SIG-M5 treated with dmso at 0.1 percent for 504 hours (cell line): ENCODE results near the gene CD248.
"Not testable (repeated sequence)": the region's sequence is repeated elsewhere in the genome, so short reads cannot be mapped to it uniquely, and the experiment has no call there.

Experiments used
- DNase-seq: peaks from one replicate; lab custom pipeline; 2025; ENCODE audit not compliant: unreplicated experiment; lab: John Stamatoyannopoulos, UW

The CD248 gene

DNA sequence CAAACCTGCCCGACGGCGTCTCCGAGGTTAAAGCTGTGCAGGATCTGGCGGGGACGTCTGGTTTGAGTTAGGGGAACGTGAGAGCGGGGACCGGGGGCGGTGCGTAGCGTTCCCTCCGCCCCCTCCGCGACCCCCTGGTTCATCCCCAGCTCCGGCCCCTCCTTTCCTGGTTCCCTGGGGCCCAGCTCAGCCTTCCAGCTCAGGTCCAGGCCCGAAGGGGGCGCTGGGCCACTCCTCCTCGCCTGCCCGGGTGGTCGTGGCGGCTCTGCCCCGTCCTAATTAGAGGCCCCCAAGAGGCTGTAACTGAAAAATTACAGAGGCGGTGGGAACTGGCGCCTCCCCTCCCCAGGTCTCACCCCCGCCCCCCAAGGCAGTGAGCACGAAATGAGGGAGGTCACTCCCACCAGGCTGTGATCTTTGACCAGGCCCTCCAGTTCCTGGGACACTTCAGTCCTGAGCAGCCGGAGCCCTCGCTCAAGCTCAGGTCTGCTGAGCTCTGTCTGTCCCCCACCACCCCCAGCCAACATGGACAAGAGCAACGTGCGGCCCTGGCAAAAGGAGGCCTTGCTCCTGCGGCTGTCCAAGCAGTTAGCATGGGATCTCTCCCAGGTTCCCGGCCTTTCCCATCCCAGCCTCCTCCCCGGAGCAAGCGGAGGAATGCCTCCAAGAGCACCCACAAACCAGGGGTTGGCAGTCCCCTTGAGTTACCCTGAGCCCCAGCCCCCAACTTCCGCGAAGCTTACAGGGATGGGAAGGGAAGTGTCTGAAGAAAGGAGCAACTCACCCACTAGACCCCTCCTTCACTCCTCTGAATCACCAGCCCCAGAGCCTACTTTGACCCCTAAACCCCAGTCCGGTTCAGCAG, 3.3 kb downstream of the CD248 start:
- no peak for DNase-seq

DNA sequence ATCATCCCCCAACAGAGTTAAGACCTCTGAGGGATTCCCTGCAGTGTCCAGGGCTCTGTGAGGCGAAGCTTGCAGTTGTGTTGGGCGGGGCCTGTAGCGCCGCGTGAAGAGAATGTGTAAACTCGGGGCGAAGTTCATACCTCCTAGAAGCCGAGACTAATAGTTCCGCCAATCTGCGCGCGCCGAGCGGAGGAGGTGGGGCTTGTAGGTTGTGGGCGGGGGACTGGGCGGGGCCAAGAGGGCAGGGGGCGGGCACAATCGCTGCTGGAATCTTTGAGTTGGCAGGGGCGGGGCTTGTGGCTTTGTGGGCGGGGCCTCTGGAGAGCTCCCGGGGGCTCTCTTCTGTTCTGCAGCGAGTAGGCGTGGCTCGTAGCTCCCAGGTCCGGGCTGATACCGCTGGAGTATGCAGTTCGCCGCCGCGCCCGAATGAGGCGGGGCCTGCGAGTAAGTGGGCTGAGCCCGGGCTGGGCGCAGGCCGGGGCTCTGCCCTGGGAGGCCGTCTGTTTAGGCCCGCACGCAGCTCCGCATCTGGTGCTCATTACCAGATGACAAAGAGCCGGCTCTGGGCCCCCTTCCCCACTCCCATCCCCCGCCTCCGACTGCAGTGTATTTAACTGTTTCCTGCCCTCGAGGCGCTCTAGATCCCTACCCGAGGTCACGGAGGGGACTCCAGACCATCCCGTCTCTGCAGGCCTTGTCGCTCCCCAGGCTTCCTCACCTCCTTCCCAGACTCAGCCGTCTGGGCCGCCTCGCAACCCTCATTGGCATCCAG, 4.1 kb downstream of the CD248 start:
- DNase-seq = peak; percentile 91

DNA sequence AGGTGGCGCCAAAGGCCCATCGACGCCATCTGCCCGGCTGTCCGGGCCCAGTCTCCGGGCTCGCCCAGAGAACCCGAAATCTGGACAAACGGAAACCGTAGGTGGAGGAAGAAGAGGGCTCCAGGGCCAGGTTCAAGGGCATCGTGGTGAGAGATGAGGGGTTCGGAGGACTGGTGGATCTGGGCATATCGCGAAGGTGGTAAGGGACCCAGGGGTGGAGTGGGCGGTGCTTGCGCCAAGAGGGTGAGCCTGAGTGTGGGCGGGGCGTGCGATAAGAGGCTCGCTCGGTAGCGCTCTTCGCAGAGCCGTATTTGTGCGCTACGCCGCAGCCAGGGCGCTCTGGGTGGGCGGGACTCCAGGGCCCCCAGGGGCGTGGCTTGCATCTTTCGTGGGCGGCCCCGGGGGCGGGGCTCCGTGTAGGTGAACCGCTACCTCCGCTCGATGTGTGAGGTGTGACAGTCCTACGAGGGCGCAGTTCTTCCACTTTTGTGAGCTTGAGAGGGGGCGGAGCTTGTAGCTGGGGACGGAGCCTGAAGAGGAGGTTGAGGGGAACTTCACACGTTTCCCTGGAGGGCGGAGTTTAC, 4.8 kb downstream of the CD248 start:
- DNase-seq = peak; percentile 86

DNA sequence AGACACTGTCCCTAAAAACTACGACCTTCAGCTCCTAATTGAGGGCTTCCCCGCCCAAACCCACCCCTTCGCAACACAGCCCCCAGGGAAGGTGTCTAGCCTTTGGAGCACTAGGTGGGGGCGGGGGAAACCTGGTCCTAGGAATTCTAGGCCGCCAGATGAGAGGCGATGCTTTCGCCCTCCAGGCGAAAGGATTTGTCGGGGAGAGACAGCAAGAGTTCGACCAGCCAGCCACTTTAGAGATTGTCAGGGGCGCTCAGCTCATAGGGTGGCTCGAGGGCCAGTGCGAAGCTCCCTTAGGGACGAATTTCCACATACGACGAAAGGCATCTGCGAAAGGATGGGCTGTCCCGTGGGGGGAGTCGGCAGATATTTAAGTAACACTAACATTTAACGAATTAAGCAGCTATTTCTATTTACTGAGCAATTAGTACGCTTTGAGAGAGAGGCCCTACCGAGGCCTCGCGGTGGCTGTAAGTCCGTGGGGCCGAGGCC, 5.3 kb downstream of the CD248 start:
- no peak for DNase-seq

DNA sequence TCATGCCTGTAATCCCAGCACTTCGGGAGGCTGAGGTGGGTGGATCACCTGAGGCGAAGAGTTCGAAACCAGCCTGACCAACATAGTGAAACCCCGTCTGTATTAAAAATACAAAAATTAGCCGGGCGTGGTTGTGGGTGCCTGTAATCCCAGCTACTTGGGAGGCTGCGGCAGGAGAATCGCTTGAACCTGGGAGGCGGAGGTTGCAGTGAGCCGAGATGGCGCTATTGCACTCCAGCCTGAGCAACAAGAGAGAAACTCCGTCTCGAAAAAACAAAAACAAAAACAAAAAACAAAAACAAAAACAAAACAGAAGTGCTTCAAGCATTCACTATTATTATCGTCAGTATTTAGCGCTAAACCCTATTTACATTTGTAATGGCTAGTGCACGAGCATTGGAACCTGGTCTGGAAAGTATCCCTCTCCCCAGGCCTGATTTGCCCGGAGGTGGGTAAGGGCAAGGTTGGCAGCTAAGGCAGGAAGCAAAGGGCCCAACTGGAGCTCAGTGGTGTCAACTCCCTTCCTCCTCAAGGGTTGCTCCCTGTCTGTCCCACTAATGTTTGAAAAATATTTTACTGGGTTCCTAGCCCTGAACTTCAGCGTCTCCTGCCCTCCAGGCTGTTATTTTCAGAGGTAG, 5.9 kb downstream of the CD248 start:
- not testable (repeated sequence) for DNase-seq

DNA sequence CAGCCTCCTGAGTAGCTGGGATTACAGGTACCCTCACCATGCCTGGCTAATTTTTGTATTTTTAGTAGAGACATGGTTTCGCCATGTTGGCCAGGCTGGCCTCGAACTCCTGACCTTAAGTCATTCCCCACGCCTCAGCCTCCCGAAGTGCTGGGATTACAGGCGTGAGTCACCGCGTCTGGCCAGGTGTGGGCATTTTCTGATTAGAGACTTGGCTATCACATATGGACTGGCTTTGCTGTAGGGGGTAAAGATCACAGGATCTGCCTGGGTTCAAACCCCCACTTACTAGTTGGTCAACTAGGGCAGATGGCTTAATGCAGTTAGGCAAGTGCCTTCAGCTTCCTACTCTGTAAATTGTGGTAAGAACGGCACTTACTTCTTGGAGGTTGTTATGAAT, 6.5 kb downstream of the CD248 start:
- no peak for DNase-seq

DNA sequence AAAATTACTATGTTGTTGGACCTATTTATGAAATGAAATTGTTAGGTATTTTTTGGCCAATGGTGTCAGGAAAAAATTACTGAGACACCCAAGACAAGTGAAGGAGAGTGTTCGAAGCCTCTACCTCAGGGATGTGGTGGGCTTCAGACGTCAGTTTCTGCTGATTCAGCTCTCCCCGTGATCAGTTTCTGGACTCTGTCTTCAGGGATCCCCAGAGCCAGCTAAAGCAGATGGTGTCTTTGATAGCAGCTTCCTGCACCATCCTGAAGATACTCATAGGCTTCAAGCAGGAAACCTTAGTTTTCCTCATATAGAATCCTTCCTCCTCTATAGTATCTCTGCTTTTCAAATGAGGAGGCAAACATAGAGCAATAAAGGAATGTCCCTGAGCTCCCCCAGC, 7.4 kb downstream of the CD248 start:
- no peak for DNase-seq

DNA sequence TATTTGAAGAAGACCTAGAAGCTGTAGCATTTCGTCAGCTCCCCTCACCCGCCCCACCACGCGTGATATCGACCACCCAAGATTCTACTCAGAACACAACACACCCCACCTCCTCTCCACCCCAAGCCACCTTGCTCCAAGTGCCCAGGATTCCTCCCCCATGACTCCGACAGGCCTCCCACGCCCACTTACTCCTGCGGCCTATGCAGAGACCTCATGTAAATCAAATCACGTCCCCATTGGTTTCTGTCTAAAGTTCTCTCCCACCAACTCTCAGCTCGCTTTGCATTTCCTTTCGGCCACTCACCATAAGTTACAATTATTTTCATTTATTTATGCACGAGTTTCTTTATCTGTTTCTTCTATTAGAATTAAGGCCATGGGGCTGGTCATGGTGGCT, 14.2 kb downstream of the CD248 start:
- DNase-seq = no peak

DNA sequence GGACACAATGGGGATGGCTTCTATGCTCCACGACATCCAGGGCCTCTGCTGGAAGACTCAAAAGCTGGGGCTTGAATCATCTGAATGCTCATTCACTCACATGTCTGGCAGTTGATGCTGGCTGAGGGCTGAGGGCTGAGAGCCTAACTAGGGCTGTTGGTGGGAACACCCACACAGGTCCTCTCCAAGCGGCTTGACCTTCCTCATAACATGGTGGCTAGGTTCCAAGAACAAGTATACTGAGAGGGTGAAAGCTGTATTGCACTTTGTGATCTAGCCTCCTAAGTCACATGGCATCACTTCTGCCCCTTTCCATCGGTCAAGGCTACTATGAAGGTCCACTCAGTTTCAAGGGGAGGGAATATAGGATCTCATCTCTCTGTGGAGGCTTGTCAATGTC, 17.7 kb downstream of the CD248 start:
- no peak for DNase-seq

DNA sequence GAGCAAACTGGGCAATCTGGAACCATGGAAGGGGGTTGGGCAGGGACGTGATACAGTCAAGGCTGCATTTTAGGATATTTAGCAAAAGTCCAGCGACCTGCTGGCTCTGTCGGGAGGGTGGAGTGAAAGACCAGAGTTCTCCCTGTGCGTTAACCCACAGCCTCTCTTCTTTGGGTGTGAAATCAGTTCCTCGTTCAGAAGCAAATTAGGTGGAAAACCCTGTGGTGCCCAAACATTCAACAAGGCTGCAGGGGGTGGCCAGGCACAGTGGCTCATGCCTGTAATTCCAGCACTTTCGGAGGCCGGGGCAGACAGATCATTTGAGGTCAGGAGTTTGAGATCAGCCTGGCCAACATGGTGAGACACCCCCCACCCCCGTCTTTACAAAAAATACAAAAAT, 19.2 kb downstream of the CD248 start:
- DNase-seq = no peak

DNA sequence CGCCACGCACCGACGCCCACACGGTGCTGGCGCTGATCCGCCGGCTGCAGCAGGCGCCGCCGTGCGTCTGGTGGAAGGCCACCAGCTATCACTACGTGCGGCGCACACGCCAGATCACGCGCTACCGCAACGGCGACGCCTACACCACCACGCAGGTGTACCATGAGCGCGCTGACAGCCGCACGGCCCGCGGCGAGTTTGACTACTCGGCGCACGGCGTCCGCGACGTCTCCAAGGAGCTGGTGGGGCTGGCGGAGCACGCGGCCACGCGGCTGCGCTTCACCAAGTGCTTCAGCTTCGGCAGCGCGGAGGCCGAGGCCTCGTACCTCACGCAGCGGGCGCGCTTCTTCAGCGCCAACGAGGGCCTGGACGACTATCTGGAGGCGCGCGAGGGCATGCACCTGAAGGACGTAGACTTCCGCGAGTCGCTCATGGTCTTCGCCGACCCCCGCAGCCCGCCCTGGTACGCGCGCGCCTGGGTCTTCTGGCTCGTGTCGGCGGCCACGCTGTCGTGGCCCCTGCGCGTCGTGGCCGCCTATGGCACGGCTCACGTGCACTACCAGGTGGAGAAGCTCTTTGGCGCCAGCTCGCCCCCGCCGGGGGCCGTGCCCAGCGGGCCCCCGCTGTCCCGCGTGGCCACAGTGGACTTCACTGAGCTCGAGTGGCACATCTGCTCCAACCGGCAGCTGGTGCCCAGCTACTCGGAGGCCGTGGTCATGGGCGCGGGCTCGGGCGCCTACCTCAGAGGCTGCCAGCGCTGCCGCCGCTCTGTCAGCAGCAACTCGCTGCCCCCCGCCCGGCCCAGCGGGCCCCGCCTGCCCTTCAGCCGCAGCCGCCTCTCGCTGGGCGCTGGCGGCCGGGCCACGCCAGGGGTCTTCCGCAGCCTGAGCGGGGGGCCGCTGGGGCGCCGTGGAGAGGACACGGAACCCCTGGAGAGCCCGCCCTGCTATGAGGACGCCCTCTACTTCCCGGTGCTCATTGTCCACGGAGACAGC, 21.9 kb downstream of the CD248 start:
- no peak for DNase-seq

DNA sequence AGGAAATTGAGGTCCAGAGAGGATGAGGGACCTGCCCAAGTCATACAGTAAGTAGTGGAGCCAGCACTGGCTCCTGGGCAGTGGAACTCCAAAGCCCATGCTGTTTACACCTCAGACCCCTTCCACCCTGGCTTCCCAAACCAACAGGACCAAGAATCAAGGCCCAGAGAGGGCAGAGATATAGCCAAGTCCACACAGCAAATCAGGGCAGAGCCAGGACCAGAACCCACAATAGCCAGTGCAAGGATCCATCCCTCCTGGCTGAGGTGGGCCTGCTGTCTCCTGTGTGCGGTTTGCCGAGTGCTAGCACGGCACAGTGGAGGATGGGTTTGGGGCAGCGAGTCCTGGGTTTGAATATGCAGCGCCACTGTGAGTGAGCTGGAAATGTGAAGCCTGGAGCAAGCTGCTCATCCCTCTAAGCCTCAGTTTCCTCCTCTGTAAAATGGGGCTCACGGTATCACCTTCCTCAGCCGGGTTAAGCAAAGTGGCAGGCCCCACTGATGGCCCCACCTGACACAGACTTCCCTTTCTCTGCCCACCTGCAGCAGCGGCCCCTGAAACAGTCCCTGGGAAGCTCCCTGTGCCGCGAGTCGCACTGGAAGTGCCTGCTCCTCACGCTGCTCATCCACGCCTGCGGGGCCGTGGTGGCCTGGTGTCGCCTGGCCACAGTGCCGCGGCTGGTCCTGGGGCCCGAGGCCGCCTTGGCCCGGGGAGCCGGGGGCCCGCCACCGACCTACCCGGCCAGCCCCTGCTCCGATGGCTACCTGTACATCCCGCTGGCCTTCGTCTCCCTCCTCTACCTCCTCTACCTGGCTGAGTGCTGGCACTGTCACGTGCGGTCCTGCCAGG, 22.8 kb downstream of the CD248 start:
- DNase-seq = no peak

DNA sequence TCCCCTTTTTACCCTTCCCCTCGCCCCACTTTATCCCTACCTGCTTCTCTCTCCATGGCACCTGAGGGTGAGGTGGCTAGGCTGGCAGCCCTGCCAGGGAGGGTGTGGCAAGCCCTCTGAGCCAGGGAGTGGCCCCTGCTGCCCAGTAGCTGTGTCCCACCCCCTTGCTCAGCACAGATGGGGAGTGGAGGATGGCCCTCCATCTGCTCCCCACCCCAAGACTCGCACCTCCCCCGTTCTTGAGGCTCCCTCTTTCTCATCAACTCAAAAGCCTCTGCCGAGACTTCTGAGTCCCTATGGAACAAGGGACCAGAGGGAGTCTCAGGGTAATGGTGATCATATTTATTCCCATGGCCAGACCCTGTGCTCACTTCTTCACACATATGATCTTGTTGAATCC, 23.5 kb downstream of the CD248 start:
- DNase-seq = no peak

DNA sequence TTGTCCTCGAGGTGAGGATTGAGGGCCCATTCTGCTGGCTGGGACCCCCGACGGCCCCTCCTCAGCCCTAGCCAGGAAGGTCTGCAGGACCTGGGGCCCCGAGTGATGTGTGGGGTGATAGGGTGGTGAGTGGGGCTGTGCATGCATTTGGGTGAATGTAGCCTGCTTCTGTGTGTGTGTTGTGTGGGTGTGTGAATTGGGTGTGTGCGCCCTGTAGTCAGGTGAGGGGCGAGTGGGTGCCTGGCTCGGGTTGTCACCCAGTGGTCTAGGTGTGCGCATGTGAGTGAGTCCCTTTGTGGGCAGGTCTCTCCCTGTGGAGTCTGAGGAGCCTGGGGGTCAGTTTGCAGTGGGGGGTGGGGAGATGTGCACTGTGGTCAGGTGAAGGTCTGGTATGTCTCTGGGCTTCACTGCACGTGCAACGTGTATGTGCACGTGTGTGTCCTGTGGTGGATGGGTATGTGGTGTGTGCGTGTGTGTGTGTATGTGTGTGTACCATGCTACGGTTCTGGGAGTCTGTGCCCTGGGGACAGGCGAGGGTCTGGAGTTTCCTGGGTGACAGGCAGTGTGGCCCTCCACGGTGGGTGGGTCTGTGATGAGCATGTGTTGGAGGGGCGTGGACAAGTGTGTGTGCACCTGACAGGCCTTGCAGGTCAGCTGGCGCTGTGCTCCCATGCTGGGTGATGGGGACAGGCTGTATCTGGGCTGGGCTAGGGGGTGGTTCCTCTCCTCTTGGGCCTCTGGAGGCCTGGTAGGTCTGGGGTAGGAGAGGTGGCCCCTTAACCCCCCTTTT, 24.1 kb downstream of the CD248 start:
- DNase-seq = no peak

DNA sequence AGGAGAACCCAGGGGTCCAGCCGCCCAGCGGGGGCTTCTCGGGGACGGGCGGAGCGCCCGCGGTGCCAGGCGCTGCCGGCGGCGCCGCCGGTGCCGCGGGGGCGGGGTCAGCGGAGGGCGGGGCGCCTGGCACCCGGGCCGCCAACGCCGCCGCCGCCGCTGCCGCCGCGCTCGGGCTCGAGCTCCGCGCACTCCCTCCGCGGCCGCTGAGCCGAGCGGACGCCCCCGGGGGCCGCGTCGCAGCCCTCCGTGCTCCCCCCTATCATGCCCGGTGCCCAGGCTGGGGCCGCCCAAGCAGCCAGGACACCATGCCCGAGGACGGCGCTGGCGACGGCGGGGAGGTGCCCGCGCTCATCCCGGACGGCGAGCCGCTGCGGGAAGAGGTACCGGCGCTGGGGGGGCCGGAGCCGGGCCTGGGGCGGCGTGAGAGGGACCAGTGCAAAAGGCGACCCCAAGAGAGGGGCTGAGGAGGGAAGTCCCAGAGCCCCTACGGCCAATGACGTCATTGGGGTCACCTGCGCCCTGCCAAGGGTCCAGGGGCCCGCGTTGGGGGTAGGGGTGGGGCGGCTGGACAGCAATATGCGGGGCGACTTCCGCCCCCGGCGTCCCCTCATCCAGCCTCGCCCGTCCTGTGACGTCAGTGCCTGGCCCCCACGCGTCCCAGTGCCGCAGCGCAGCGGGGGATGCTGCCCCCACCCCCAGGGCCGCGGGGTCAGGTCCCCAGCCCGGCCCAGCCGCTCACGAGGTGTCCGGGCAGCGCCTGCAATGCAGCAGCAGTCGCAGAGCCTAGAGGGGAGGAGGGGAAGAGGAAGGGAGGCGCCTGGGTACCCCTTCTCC, 24.9 kb downstream of the CD248 start, which contains the start of gene TMEM151A:
Gene TMEM151A, plus strand, starts transcription at position 189 of the 837 bp plus-strand sequence. Its CDS starts 120 bp downstream, at position 309.
- no peak for DNase-seq

DNA sequence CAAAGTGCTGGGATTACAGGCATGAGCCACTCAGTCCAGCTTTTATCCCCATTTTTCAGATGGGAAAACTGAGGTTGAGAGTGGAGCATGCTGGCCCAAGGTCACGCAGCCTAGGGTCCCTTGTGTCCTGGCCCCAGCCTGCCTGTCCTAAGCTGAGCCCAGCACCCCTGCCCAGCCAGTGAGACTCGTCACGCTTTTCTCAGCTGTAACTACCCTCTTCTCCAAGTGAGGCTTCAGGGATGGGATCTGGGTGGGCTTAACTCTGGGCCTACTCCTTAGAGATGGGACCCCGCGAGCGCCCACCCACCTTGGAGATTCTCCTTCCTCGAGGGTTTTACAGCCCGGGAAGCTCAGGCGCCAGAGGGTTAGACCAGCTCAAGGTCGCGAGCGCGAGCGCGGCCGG, 25.5 kb downstream of the CD248 start:
- no peak for DNase-seq

DNA sequence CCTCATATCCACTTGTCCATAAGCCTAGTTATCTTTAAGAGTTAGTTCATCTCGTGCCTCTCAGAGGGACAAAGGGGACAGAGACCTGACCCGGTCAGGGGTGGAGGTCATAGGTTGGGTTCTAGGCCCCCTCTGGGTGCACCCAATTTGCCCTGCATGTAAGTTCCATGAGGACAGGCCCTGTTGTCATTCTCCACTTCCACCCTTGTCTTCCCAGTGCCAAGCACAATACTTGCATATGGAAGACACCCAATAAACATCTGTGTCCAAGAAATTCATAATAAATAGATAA, 26.6 kb downstream of the CD248 start:
- no peak for DNase-seq
